Right lung (tissue), 5 donors: Measurements from ENCODE around the gene KCTD3. TPM values are rescaled to one million over a fixed set of nuclear protein-coding genes. Genes with fewer than 3 reads are reported as not detected.

Experiments
- DNase-seq, 2 donors: peaks; one replicate each; pipeline ENCODE4 v3.0.0-alpha.2; 2013
- polyA plus RNA-seq, 5 donors: library from polyadenylated mRNA; unstranded; fragments of 120-200 nt; gene quantifications; one replicate each; pipeline versions ENCODE4 v1.2.1 to v1.2.3, GENCODE V29; 2013; ENCODE audit warnings: inconsistent platforms in 1 of 5, low replicate concordance in 1 of 5; ENCODE audit not compliant: insufficient read length in 5 of 5, insufficient read depth in 1 of 5

Gene KCTD3
- polyA plus RNA-seq, 5 donors: 45.5 to 77.2 (median 72.7) TPM

- DNase-seq: no peak
Measured at GRCh38 chr1:215554865-215555264, 12.2 kb upstream of the KCTD3 start.

DNA sequence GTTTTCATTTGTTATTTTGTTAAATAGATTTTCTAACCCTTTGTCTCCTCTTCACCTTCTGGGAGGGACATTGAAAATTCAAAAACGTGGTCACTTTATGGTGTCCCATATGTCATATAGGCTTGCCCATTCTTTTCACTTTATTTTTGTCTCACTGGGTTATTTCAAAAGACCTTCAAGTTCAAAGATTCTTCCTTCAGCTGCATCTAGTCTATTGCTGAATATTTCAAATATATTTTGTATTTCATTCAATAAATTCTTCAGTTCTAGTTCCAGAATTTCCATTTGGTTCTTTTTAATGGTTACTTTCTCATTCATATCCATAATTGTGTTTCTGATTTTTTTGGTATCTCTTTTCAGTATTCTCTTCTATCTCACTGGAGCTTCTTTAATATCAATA is 11.6 kb upstream of the KCTD3 start:
- no peak for DNase-seq

DNA sequence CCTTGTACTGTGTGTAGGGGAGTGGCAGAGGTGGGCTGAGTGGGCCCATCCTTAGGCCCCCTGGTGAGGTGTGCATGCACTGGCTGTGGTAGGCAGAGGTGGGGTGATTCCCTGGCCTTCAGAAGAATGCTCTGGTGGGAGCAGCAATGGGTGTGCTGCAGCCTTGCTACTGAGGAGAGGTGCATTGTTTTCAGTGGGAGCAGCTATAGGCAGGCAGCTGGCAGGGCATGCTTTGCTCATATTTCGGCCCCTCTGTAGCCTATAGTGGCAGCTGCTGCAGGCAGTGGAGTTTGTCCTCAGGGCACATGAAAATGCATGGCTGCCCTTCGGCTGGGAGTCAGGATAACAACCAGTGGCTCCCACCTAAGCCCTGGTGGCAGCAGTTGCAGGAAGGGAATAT is 10.1 kb upstream of the KCTD3 start:
- DNase-seq: no peak

- no peak for DNase-seq
Measured at GRCh38 chr1:215557504-215557903, 9.6 kb upstream of the KCTD3 start.

GRCh38 chr1:215557992-215558626 is 9.0 kb upstream of the KCTD3 start:
- DNase-seq: no peak

DNA sequence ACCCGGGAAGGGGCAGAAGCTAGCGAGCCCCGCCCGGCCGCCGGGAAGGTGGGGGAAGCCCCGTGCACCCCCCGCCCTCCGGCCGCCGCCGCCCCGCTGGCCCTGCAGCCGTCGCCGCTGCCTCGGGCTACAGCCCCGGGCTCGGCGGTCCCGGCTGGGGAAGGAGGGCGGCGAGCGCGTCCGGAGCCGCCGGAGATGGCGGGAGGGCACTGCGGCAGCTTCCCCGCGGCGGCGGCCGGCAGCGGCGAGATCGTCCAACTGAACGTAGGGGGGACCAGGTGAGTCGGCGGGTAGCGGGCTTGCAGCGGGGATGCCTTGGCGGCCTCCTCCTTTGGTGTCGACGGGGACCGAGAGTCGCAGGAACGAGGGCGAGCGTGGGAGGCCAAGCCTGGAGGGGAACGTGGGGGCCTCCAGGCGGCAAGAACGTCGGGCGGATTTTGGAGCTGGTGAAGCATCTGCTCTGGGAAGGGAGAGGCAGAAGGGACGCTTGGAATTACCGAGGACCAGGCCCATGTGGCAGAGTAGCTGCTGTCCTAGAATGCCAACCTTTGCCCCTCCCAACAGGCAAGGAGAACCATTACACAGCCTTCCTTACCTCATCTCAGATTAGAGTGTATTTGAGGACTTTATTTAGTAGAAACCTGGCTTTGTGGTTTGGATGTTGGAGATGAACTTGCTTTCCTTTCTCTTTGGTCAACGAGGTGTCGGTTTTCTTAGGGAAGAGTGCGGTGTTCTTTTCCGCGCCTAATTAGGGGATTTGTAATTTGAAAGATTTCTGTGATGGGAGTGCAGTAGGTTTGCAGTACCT is 591 bp downstream of the KCTD3 start:
- DNase-seq: peak; percentile 65 to 70

DNA sequence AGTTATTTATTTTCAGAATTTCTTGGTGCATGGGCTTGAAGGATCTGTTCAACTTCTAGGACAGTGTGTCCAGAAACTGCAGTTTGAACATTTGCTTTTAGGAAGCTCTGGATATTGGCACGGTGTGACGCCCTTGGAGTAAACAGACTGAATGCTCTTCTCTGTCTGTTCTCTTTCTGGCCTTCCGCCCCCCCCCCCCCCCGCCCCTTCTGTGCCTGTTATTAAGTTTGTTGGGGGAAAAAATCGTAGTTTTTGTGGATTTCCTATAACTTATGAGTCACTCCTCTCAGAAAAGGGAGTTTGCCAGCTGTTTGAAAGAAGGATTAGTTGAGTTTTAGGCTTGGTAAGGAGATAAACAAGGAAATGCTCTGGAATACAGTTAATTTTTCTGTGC is 1.2 kb downstream of the KCTD3 start:
- DNase-seq: no peak

- DNase-seq: no peak
Measured at GRCh38 chr1:215569986-215570824, 3.1 kb downstream of the KCTD3 start.

GRCh38 chr1:215581896-215582295 is 14.8 kb downstream of the KCTD3 start:
- DNase-seq: no peak

DNA sequence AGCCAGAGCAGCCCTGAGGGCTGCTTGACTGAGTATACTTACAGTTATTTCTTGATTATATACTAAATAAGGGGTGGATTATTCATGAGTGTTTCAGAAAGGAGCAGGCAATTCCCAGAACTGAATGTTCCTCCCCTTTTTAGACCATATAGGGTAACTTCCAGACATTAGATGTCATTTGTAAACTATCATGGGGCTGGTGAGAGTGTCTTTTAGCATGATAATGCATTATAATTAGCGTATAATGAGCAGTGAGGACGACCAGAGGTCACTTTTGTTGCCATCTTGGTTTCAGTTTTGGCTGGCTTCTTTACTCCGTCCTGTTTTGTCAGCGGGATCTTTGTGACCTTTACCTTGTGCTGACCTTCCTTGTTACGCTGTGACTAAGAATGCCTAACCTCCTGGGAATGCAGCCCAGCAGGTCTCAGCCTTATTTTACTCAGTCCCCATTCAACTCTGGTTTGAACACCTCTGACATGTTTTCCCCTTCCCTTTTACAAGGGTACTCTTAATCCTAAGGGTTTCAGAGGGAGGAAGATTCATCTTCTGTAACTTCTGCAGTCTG is 16.2 kb downstream of the KCTD3 start:
- no peak for DNase-seq

- DNase-seq: no peak
Measured at GRCh38 chr1:215584389-215584788, 17.3 kb downstream of the KCTD3 start.

DNA sequence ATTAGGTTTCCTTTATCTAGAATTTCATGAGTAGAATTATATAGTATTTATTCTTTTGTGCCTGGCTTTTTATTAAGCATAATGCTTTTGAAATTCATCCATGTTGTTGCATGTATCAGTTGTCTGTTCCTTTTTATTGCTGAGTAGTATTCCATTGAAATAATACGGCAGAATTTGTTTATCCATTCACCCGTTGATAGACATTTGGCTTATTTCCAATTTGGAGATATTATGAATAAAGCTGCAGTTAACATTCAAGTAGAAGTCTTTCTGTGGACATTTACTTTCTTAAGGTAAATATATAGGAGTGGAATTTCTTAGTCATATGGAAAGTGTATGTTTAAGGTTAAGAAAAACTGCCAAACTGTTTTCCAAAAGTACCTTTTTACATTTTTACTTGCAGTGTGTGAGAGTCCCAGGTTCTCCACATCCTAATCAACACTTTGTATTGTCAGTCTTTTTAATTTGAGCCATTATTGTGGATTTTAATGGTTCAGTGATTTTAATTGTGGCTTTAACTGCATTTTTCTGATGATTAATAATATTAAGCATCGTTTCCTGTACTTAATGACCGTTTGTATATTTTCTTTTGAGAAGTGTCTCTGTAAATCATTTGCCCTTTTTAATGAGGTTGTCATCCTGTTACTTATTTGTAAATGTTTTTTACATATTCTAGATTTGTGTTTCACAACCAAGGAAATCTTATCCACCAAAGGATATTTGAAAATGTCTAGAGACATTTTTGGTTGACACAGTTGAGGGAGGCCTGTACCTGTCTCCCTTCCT is 22.7 kb downstream of the KCTD3 start:
- DNase-seq: no peak

DNA sequence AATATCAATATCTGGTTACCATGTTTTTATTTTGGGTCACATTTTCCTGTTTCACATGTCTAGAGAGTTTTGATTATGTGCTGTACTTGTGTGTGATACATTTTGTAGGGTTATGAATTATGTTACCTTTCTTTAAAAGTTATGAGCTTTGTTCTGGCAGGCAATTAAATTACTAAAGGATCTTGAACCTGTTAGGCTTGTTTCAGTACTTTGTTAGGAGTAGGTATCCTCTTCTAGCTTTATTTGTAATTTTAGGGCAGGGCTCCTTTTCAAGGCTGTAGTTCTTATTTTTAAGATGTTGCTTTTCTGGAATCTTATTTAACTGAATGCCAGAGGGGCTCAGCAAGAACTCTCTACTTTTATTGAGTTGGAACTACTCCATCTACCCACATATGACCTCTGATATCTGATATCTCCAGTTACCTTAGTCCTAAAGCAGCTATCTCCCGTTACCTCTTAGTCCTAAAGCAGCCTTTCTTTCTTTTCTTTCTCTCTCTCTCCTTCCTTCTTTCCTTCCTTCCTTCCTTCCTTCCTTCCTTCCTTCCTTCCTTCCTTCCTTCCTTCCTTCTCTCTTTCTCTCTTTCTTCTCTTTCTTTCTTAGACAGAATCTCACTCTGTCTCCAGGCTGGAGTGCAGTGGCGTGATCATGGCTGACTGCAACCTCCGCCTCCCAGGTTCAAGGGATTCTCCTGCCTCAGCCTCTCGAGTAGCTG is 23.8 kb downstream of the KCTD3 start:
- no peak for DNase-seq

GRCh38 chr1:215594640-215595039 is 27.5 kb downstream of the KCTD3 start:
- DNase-seq: no peak

- DNase-seq: no peak
Measured at GRCh38 chr1:215595231-215595630, 28.1 kb downstream of the KCTD3 start.

DNA sequence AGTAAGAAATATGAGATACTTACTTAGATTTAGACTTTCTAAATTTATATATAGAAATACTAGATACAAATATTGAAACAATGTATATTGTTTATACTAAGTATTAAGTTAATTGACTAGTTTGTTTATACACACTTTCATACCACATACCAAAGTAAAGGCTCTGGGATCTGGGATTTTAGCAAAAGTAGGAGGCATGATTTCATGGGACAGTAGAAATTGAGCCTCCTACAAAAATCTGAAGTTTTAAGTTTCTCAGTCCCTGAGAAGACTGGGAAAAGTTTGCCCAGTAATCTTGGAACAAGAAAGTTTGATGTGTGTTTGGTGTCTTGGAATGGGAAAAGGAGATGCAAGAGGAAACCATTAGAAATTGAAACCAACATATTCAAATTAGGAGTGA is 30.9 kb downstream of the KCTD3 start:
- DNase-seq: no peak

- no peak for DNase-seq
Measured at GRCh38 chr1:215599418-215600074, 32.4 kb downstream of the KCTD3 start.

DNA sequence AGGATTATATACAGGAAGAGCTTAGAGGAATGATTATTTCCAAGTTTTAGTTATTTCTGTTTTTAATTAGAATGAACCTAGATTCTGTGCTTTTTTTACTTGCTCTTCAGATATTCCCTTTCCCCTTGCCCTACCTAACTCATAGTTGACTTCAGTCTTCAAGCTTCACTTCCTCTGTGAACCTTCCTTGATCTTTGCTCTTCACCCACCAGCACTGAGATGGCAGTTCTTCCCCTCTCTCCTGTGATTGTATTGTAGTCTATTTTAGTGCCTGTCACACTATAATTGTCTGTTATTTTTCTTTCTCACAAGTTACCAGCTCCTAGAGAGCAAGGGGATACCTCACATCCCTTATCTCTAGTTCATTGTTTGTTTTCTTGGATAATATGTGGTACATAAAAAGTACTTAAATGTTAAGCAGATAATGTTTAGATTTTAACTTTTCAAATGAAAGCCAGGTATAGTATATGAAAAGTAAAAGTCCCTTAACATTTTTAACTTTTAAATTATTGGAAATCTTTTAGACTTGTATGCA is 33.2 kb downstream of the KCTD3 start:
- DNase-seq: no peak

- DNase-seq: no peak
Measured at GRCh38 chr1:215600867-215601266, 33.8 kb downstream of the KCTD3 start.

- no peak for DNase-seq
Measured at GRCh38 chr1:215601276-215601675, 34.2 kb downstream of the KCTD3 start.
